ENCODE results near the gene RAPGEF4. TPM values are rescaled to one million over a fixed set of nuclear protein-coding genes. Genes with fewer than 3 reads are reported as not detected.
"Not testable (repeated sequence)": the region's sequence is repeated elsewhere in the genome, so short reads cannot be mapped to it uniquely, and the experiment has no call there.

RAPGEF4 gene
- total RNA-seq, 1 donor from 2014 or later, result 6.1 TPM

- no peak for DNase-seq (ENCODE audit: low read depth, low spot score)
Measured at GRCh38 chr2:173030561-173031490, 295.2 kb downstream of the RAPGEF4 start.

- DNase-seq (ENCODE audit: low read depth, low spot score), result no peak
Measured at GRCh38 chr2:173032032-173032431, 296.4 kb downstream of the RAPGEF4 start.

GRCh38 chr2:173033084-173033483, 297.4 kb downstream of the RAPGEF4 start:
- DNase-seq (ENCODE audit: low read depth, low spot score), result no peak

- no peak for DNase-seq (ENCODE audit: low read depth, low spot score)
Measured at GRCh38 chr2:173034143-173034542, 298.5 kb downstream of the RAPGEF4 start.

GRCh38 chr2:173037245-173038120, 301.8 kb downstream of the RAPGEF4 start:
- DNase-seq (ENCODE audit: low read depth, low spot score), result no peak

- not testable (repeated sequence) for DNase-seq (ENCODE audit: low read depth, low spot score)
Measured at GRCh38 chr2:173038257-173038656, 302.6 kb downstream of the RAPGEF4 start.

GRCh38 chr2:173040729-173041128, 305.1 kb downstream of the RAPGEF4 start:
- no peak for DNase-seq (ENCODE audit: low read depth, low spot score)

- DNase-seq (ENCODE audit: low read depth, low spot score), result no peak
Measured at GRCh38 chr2:173043476-173043875, 307.8 kb downstream of the RAPGEF4 start.

GRCh38 chr2:173043897-173044519, 308.4 kb downstream of the RAPGEF4 start:
- DNase-seq (ENCODE audit: low read depth, low spot score), result no peak

- no peak for DNase-seq (ENCODE audit: low read depth, low spot score)
Measured at GRCh38 chr2:173044686-173045085, 309.0 kb downstream of the RAPGEF4 start.

GRCh38 chr2:173045181-173045580, 309.5 kb downstream of the RAPGEF4 start:
- no peak for DNase-seq (ENCODE audit: low read depth, low spot score)

- no peak for DNase-seq (ENCODE audit: low read depth, low spot score)
Measured at GRCh38 chr2:173048522-173048896, 312.9 kb downstream of the RAPGEF4 start.

- peak; percentile 67 for DNase-seq (ENCODE audit: low read depth, low spot score)
Measured at GRCh38 chr2:173048897-173049661, 313.4 kb downstream of the RAPGEF4 start.

GRCh38 chr2:173049831-173050230, 314.2 kb downstream of the RAPGEF4 start:
- DNase-seq (ENCODE audit: low read depth, low spot score), result no peak

GRCh38 chr2:173050684-173051083, 315.0 kb downstream of the RAPGEF4 start:
- no peak for DNase-seq (ENCODE audit: low read depth, low spot score)

GRCh38 chr2:173051463-173052215, 316.0 kb downstream of the RAPGEF4 start:
- DNase-seq (ENCODE audit: low read depth, low spot score), result no peak

GRCh38 chr2:173053043-173053699, 317.5 kb downstream of the RAPGEF4 start:
- no peak for DNase-seq (ENCODE audit: low read depth, low spot score)

- DNase-seq (ENCODE audit: low read depth, low spot score), result no peak
Measured at GRCh38 chr2:173054466-173054865, 318.8 kb downstream of the RAPGEF4 start.

GRCh38 chr2:173056705-173057364, 321.2 kb downstream of the RAPGEF4 start:
- DNase-seq (ENCODE audit: low read depth, low spot score), result no peak
